CD4-positive, alpha-beta T cell treated with Interferon alpha-2 for 1 hour (primary cell): ENCODE measurements around the gene MISP3.
A peak's percentile ranks its signal among the peaks of the same experiment; 100 is the strongest.

Source experiments
- DNase-seq, 2 donors: peaks; one replicate each; pipeline ENCODE4 v3.0.0-alpha.2; 2020 to 2022

The MISP3 gene

DNA sequence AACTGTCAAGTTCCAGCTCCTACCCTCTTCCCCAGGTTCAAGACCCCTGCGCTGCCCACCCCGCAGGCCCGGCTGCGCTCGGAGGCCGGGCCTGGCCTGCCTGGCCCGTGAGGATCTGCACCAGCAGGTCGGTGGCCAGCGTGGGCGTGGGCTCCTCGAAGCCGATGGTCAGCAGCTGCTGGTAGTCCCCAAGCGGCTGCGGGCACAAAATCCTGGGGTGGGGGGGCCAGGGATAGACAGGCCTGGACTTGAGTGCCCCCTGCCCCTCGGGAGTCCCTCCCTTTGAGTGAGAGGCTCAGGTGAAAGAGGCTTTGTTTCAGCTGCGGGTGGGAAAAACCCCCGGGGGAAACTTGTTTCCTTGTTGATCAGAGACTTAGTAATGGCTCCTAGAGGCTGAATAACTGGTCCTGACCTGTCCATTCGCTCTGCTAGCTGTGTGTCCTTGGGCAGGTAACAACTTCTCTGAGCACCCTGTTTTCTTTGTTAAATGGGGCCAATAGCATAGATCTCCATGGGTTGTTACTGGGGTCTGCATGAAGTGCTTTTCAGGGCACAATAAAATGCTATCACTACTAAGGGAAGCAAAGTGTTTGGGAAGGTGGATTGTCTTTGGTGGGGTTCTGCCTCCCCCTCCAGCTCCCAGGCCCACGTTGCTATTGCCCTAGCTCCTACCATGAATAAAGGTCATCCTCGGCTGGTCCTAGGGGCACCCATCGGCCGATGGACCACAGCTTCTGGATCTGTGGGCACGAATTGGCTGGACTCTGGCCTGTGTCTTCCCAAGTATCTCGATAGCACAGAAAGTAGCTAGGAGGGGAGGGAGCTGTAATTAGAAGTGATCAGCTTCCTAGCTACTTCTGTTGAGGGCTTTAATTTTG is 9.4 kb downstream of the MISP3 start:
- DNase-seq: peak in 1 of 2 donors; percentile 59

DNA sequence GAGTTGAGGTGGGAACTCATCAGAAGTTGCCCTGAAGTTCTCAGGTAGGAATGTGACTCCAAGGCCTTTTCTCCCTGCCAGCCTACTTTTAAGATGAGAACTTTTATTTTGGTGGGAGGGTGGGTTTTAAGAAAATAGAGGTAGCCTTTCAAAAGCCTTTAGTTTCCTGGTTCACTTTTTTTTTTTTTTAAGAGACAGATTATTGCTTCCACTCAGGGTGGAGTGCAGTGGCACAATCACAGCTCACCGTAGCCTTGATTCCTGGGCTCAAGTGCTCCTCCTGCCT is 10.0 kb downstream of the MISP3 start:
- no peak for DNase-seq

DNA sequence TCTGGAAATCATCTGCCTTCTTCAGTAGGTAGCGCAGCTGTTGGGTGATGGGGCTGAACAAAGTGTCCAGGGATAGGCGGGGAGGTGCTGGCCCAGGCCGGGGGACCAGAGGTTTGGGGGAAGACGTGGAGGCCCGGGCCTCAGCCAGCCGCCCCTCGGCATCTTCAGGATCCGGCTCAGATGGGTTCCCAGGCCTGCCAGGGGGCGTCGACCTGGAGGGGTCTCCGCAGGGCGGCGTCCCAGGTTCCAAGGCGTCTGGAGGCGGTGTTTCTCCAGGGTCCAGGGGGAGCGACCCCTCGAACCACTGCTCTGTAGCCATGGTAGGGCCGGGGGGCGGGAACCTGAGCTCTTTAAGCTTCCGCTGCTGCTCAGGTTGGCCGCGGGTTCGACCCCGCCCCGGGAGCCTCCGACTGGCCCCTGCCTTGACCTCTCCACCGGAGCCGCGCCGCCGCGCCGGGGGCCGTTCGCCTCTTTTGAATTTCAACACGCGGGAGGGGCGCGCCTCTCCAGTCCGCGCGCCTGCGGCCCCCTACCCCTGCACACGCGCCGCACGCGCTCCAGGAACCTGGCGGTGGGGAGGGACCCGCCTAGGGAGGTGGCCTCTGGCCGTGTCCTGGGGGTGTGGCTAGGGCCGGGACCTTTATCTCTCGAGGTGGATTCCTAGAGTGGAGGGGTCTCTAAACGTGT is 12.9 kb downstream of the MISP3 start, which contains the start of gene C19orf67:
C19orf67 (minus strand) TSS at position 475 of the 687 bp plus-strand sequence; CDS start at position 319, 156 bp downstream.
- no peak for DNase-seq

DNA sequence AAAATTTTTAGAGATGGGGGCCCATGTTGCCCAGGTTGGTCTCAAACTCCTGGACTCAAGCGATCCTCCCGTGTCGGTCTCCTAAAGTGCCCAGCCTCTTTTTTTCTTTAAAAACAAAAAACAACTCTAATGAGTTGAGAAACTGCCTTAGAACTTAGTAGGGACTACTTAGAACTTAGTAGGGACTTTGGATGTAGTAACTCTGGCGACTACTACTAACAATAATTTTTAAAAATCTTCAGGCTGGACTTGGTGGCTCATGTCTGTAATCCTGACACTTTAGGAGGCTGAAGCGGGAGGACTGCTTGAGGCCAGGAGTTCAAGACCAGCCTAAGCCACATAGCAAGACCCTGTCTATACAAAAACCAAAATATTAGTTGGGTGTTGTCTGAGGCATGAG is 13.5 kb downstream of the MISP3 start:
- no peak for DNase-seq

DNA sequence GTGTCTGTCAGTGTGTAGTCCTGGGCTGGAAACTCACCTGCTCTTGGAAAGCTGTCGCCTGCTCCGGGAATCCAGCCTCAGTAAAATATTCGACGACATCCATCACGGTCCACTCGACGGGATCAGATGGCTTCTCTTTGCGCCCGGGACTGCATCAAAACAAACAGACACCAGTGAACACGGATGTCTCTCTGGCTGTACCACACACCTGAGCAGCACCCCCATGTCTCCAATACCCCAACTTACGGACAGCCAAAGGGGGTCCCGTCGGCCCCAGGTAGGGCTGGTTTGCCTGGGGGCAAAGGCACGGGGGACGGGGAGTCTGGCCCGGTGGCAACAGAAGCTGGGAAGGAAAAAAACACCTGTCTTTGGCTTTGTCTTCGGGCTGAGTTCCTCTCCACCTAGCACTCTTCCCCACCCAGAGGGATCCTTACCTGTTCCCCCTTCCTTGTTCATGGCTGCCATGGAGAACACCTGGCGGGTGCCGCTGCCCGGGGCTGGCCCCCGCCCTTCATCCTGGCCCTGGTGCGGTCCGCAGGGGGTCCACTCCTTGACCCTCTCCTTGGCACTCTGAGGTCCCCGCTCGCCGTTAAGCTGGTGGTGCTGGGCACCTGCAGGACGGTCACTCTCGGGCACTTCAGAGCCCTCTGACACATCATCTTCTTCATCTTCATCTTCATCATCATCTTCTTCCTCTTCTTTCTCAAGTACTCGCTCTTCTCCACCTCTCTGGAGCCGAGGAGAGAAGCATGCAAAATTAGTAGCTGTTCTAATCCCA is 16.2 kb downstream of the MISP3 start:
- no peak for DNase-seq

DNA sequence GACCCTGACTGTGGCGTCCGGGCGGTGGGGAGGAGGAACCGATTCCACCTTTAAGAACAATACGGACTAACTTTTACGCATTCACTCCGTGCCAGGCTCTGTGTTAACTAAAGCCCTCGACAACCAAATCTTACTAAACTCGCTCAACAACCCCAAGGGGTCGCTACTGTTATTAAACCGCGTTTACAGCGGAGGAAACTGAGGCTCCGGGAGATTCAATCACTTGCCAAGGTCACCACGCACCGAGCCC is 16.8 kb downstream of the MISP3 start:
- peak in 1 of 2 donors; percentile 31 for DNase-seq

DNA sequence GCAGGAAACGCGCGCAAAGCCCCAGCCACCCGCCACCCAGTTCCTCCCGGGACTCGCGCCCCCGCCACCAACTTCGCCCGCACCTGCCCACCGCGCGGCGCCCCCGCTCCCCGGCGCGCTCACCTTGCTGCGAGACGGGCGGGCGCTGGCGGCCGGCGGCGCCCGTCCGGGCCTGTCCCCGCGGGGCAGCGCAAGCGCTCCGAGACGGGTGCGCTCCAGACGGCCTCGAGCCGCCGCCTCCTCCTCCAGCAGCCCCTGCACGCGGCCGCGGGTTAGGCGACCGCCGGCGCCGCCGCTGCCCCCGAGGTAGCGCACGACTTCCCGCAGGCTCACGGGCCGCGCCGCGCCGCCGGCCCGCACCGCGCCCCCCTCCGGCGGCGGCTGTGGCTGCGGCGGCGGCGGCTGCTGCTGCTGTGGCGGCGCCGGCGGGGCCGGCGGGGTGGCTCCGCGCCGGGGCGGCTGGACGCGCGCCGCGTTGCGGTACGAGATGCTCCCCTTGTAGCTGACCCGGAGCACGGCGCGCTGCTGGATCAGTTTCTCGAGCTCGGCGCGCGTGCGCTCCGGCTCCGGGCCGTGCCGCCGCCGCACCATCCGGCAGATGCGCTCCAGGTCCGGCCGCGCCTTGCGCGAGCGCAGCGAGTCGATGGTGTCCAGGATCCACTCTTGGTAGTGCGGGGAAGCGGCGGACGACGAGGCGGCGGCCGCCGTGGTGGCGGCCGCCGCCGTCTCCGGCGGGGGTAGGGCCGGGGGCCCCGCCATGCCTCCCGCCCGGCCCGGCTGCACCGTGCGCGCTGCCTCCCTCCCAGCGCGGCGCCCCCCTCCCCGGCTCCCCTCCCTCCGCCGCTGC is 17.3 kb downstream of the MISP3 start:
- peak; percentile 29 to 53 for DNase-seq

DNA sequence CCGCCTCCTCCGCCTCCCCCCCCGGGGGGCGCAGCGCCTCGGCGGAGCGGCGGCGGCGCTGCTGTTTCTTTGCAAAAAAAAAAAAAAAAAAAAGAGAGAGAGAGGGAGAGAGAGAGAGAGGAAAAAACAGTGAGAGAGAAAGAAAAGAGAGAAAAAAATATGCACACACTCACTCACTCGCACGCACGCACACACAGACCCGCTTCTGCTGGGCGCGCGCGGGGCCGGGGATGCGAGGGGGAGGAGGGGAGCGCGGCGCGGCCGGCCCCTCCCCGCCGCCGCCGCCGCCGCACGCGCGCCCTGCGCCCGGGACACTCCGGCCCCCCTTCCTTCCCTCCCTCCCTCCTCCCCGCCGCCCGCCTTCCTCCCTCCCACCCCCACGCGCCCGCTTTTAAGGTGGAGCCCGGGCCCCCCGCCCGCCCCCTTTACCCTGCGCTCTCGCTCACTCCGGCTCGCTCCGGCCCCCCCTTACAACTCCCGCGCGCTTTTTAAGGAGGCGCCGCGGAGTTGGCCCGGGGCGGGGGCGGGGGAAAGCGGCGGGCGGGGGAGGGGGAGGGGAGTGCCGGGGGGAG is 18.0 kb downstream of the MISP3 start, which contains the start of gene SAMD1:
SAMD1 (minus strand) TSS at position 243 of the 572 bp plus-strand sequence.
- DNase-seq: peak; percentile 88 to 91

DNA sequence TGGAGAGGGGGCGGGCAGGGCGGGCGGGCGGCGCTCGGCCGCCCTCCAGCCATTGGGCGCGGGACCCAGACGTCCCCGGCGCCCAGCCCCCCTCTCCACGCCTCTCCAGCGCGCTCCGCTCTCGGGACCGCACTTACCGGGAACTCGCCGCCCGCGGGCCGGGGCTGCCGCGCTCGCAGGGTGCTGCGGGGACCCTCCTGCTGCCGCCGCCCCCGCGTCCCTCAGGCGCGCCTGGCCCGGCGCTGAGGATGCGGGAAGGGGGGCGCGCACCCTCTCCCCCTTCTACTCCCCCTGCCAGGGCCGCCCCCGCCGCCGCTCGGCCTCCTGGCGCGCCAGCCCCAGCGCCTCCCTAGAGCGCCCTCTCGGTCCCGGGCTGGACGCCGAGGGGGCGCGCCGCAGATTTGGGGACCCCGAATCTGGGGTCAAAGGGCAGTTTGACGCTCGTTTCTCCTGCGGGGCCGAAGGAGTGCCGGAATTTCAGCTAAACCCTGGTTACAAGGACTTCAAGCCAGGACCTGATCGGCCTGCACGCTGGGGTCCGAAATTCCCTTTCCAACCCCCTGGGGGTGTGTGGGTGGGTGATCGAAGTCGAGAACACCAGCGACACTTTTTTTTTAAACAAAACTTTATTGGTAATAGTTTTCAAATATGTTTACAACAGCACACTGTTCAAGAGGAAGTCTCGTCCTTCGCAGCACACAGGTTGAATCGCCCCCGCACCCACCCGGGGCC is 18.7 kb downstream of the MISP3 start:
- peak; percentile 65 to 70 for DNase-seq

DNA sequence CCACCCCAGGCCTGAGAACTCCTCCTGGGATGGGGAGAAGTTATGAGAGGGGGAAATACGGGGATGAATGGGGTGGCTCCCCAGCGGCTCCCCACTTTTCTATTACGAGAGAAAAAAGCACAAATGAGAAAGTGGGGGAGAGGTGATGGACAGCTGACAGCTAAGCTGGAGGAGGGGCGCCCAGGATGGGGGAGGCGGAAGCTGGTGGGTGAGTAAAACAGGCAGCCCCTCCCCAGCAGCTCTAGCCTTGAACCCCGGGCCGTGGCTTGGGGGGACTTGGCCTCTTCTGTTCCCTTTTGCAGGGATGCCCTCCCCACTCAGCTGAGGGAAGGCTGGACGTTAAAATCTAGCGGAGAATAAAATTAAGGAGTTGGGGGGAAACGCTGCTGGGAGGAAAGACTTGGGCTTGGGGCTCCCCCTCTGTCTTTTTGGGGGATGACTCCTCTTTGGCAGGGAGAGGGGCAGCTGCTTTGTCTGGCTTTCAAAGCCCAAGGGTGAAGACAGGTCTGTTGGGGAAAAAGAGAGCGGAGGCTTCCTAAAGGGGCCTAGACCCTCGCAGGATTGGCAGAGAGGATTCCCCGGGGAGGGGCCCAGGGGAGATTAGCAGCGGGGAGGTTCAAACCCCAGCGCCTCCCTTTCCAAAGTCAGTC is 19.4 kb downstream of the MISP3 start:
- DNase-seq: peak in 1 of 2 donors; percentile 30

DNA sequence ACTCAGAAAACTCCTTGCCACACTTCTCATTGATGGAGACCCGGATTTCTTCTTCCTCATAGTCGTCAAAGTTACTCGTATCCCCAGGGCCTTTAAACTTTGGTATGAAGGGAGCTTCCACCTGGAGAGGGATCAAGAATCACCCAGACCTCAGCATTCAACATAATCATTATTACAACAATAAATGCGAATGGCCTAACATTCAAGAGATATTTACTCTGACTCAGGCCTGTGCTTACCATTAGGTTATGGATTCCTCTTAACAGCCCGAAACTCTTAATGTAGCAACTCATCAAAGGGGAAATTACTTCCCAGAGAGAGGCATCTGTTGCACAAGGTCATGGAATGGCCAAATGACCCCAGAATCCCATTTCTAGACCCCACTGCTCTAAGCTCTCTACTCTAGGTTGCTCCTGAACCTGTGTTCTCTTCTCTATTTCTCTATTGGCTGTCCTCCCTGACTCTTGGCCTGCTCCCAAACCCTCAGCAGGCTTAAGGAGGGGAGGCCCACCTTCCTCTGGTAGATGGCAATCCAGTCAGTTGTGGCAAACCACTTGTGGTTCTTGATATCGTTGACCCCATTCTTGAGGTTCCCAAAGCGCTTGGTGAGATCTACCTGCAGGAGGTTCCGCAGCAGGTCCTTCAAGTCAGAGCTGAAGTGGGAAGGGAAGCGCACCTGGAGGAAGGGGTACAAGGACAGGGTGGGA is 20.7 kb downstream of the MISP3 start:
- DNase-seq: no peak

DNA sequence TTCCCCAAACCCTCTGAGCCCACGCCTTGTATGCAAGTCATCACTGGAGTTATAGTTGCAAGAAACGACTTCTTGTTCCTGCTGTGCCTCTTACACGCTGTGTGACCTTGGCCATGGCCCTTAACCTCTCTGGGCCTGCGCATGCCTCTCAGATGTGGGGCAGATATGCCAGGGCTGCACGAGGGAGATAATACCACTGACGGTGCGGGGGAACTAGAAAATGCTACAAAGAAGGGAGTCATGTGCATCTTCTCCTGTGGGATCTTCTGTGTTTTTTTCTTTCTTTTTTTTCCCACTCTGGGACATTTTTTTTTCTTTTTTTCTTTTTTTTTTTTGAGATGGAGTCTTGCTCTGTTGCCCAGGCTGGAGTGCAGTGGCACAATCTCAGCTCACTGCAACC is 22.3 kb downstream of the MISP3 start:
- DNase-seq: no peak

DNA sequence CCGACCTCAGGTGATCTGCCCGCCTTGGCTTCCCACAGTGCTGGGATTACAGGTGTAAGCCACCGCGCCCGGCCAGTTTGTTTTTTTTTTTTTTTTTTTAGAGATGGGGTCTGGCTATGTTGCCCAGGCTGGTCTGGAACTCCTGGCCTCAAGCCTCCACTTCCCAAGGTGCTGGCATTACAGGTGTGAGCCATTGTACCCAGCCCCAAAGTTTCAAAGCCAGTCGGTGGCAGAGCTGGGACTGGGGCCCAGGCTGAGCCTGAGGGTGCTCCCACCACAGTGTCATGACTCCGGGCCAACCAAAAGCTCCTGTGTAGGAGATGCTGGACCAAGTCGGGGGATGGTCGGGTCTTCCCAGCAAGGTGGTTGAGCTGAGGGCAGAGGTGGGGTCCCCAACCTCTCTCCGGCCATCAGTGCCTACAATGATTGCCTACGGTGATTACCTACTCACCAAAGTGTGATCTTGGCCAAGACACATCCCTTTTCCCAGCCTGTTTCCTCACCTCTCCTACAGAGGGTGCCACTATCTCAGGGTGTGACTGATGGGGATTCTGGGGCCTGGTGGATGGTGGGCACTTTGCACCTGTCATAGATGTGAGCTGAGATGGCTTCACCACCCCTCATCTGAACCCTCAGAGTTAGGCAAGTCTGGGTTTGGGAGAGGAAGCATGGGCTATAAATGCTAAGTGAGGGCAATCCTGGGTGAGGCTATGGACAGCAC is 23.8 kb downstream of the MISP3 start:
- DNase-seq: no peak

DNA sequence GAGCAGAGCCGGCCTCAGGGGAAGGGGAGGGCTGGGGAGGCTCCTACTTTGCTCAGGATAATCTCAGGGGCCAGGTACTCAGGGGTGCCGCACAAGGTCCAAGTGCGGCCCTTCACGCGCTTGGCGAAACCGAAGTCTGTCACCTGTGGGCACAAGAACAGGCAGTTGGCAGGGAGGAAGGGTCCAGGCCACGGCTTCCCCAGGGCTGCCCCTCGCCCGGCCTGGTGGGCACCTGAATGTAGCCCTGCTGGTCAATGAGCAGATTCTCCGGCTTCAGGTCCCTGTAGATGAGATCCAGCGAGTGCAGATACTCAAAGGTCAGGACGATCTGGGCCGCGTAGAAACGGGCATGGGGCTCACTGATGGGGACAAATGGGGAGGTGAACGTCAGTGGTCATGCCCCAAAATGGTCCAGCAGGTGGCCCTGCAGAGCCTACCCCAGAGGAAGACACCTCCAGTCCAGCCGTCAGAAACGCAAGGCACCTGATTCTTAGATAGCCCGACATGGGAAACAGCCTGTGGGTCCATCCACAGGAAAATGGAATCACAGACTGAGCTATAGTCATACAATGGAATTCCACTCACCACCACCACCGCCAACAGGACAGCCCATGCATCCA is 25.1 kb downstream of the MISP3 start:
- DNase-seq: no peak

DNA sequence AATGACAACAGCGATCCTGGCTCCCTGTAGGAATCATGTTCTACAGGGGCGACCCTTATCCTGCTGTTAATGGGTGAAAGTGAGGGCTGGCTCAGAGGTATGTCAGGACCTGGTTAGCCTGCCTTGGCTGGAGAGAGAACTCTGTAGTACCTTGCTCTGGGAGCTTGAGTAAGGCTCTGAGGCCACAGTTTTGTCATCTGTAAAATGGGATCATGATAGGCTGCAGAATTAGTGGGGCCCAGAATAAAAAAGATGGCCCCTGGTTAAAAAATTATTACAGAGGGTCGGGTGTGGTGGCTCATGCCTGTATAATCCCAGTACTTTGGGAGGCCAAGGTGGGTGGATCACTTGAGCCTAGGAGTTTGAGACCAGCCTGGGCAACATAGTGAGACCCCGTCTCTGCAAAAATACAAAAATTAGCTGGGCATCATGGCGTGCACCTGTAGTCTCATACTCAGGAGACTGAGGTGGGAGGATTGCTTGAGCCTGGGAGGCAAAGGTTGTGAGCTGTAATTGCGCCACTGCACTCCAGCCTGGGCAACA is 28.5 kb downstream of the MISP3 start:
- no peak for DNase-seq

DNA sequence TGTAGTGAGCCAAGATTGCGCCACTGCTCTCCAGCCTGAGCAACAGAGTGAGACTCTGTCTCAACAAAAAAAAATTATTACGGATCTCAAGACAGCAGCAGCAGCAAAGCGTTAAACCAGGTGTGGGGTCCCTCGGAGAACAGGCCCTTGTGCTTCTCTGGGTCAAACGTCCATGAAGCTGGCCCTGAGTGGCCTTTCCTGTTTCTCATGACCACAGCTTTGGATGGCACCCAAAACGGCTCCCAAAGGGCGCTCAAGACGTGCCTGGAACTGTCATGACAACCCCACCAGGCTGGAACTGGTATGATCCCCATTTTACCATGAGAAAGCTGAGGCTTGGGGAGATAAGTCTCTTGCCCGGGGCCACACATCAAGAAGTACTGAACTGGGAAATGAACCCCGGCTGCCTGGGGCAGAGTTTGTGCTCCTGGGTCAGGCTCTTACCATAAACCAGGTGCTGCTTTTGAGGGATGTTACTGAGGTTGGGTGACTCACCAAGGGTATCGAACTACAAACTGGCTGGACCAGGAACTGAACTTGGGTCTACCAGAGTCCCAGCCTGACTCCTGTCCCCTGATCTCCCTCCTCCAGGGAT is 29.6 kb downstream of the MISP3 start:
- no peak for DNase-seq

DNA sequence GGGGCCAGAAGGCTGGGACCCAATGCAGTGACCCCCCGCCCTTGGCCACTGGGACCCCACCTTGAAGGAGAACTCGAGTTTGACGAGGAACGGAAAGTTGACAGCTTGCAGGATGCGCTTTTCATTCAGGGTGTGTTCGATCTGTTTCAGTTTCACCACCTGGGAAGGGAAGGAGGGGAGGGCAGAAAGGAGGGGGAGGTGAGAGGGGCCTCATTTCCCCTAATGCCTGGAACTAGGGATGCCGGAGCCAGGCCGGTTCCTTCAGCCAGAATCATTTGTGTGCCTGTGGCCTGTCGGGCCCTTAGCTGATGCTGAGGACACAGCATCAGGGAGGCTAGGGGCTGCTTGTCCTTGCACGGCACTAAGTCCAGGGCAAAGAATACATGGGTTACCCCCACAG is 30.2 kb downstream of the MISP3 start:
- DNase-seq: no peak

DNA sequence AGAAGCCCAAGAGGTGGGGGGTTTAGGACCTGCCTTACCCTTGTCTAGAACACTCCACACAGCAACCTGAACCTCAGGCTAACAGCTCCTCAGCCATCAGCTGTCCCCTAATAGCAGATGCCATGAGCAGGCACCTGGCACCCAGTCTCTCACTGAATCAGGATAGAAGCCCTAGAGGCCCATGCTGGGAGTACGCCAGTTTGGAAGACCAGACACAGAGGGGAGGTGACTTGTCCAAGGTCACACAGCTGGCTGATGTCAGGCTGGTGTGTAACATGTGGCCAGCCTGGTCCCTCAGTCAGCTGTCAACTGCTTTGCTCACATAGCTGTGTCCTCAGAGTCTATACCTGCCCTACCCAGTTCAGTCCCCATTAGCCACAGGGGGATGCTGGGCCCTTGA is 30.7 kb downstream of the MISP3 start:
- DNase-seq: no peak

DNA sequence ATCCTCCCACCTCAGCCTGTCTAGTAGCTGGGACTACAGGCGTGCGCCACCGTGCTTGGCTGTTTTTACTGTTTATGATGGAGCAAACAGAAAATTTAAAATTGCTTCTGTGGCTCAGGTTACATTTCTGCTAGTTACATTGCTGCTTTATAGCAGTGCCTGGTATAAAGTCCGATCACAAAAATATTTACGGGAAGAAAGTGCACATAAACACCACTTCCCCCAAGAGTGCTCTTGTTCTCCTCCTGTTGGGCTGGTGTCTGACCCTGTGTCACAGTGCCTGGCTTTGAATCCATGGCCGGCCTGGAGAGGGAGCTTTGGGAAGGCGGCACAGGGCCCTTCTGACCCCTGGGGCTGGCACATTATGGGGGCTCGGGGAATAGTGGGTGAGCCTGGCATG is 33.1 kb downstream of the MISP3 start:
- DNase-seq: no peak
